H1 (cell line): ENCODE results near the gene DMBT1. TPM values are rescaled to one million over a fixed set of nuclear protein-coding genes. Genes with fewer than 3 reads are reported as not detected.

ENCODE experiments used
- POU5F1 ChIP-seq: IDR thresholded peaks from 2 replicates; pipeline ENCODE4 v1.6.1; 2011; ENCODE audit warnings: low read depth, mild to moderate bottlenecking, low read length, moderate library complexity
- SIRT6 ChIP-seq: IDR thresholded peaks from one replicate; pipeline ENCODE4 v1.7.1; 2012; ENCODE audit warnings: low read length, inconsistent platforms
- YY1 ChIP-seq: IDR thresholded peaks from 2 replicates; pipeline ENCODE4 v1.6.1; 2011; ENCODE audit warnings: low read depth, mild to moderate bottlenecking, low read length
- polyA plus RNA-seq, 7 experiments: library from polyadenylated mRNA; depleted of rRNA in 3 of 7; stranded (reverse) in 5 of 7; unstranded in 2 of 7; fragments of >200 nt in 5 of 7; fragments of 200-250 nt in 2 of 7; gene quantifications; 1 replicate in 5 of 7; 2 replicates in 1 of 7; 4 replicates in 1 of 7; pipeline versions ENCODE4 v1.2.1 to v1.2.3, GENCODE V29; 2011 to 2013; ENCODE audit warnings: missing spikeins in 2 of 7, mixed read lengths in 2 of 7
- total RNA-seq: library from RNA; stranded (reverse); fragmentation: NEBNext Ultra II Directional; extraction: Animal tissue kit (Norgen Biotek cat#: 25700); gene quantifications from 2 replicates; pipeline ENCODE4 v1.2.1, GENCODE V29; 2021
- TF ChIP-seq, protein P1 (sequence below): fragments of 300-600 bp; sonication (generic); IDR thresholded peaks from 2 replicates; pipeline ENCODE4 v1.7.1; 2012; ENCODE audit warnings: low read length, moderate library complexity, mild to moderate bottlenecking, inconsistent platforms; ENCODE audit not compliant: insufficient replicate concordance
- TF ChIP-seq, protein P2 (sequence below), 3 experiments: IDR thresholded peaks; 1 replicate in 2 of 3; 2 replicates in 1 of 3; pipeline versions ENCODE4 v1.5.1 to v1.6.1; 2011; ENCODE audit warnings: low read length in 3 of 3, mild to moderate bottlenecking in 3 of 3, inconsistent platforms in 2 of 3, low read depth in 1 of 3, moderate library complexity in 1 of 3; ENCODE audit not compliant: insufficient read depth in 1 of 3; ENCODE audit errors: control extremely low read depth in 1 of 3

DMBT1 gene
- total and polyA plus RNA-seq, 2 of the 8 experiments (the other 6 are each of a cell fraction or from before 2014, with no cell fraction given): 0.03 TPM; not detected in 1

DNA sequence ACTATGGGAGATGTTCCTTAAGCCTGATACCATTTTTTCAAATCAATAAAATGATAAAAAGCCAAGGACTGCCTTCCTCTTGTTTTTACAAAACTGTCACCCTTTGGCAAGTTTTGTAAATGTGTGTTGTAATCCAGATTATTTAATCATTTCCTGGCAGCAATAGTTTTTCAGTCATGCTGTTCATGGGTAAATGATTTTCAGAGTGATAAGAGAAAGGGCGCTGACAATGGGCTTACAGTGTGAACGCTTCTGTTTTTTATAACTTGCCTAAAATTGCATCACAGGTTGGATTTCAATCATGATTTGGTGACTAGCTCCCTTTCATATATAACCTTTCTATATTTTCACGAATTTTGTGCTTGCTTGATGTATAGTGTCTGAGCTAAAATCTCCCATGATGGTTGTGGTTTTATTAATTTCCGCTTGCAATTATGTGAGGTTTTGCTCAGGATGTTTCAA is 19.0 kb upstream of the DMBT1 start (continued):
- TF ChIP-seq, protein P1, sequence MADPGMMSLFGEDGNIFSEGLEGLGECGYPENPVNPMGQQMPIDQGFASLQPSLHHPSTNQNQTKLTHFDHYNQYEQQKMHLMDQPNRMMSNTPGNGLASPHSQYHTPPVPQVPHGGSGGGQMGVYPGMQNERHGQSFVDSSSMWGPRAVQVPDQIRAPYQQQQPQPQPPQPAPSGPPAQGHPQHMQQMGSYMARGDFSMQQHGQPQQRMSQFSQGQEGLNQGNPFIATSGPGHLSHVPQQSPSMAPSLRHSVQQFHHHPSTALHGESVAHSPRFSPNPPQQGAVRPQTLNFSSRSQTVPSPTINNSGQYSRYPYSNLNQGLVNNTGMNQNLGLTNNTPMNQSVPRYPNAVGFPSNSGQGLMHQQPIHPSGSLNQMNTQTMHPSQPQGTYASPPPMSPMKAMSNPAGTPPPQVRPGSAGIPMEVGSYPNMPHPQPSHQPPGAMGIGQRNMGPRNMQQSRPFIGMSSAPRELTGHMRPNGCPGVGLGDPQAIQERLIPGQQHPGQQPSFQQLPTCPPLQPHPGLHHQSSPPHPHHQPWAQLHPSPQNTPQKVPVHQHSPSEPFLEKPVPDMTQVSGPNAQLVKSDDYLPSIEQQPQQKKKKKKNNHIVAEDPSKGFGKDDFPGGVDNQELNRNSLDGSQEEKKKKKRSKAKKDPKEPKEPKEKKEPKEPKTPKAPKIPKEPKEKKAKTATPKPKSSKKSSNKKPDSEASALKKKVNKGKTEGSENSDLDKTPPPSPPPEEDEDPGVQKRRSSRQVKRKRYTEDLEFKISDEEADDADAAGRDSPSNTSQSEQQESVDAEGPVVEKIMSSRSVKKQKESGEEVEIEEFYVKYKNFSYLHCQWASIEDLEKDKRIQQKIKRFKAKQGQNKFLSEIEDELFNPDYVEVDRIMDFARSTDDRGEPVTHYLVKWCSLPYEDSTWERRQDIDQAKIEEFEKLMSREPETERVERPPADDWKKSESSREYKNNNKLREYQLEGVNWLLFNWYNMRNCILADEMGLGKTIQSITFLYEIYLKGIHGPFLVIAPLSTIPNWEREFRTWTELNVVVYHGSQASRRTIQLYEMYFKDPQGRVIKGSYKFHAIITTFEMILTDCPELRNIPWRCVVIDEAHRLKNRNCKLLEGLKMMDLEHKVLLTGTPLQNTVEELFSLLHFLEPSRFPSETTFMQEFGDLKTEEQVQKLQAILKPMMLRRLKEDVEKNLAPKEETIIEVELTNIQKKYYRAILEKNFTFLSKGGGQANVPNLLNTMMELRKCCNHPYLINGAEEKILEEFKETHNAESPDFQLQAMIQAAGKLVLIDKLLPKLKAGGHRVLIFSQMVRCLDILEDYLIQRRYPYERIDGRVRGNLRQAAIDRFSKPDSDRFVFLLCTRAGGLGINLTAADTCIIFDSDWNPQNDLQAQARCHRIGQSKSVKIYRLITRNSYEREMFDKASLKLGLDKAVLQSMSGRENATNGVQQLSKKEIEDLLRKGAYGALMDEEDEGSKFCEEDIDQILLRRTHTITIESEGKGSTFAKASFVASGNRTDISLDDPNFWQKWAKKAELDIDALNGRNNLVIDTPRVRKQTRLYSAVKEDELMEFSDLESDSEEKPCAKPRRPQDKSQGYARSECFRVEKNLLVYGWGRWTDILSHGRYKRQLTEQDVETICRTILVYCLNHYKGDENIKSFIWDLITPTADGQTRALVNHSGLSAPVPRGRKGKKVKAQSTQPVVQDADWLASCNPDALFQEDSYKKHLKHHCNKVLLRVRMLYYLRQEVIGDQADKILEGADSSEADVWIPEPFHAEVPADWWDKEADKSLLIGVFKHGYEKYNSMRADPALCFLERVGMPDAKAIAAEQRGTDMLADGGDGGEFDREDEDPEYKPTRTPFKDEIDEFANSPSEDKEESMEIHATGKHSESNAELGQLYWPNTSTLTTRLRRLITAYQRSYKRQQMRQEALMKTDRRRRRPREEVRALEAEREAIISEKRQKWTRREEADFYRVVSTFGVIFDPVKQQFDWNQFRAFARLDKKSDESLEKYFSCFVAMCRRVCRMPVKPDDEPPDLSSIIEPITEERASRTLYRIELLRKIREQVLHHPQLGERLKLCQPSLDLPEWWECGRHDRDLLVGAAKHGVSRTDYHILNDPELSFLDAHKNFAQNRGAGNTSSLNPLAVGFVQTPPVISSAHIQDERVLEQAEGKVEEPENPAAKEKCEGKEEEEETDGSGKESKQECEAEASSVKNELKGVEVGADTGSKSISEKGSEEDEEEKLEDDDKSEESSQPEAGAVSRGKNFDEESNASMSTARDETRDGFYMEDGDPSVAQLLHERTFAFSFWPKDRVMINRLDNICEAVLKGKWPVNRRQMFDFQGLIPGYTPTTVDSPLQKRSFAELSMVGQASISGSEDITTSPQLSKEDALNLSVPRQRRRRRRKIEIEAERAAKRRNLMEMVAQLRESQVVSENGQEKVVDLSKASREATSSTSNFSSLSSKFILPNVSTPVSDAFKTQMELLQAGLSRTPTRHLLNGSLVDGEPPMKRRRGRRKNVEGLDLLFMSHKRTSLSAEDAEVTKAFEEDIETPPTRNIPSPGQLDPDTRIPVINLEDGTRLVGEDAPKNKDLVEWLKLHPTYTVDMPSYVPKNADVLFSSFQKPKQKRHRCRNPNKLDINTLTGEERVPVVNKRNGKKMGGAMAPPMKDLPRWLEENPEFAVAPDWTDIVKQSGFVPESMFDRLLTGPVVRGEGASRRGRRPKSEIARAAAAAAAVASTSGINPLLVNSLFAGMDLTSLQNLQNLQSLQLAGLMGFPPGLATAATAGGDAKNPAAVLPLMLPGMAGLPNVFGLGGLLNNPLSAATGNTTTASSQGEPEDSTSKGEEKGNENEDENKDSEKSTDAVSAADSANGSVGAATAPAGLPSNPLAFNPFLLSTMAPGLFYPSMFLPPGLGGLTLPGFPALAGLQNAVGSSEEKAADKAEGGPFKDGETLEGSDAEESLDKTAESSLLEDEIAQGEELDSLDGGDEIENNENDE: no peak
- TF ChIP-seq SIRT6 (no peak), YY1 (no peak), POU5F1 (no peak)
- TF ChIP-seq, protein P2, sequence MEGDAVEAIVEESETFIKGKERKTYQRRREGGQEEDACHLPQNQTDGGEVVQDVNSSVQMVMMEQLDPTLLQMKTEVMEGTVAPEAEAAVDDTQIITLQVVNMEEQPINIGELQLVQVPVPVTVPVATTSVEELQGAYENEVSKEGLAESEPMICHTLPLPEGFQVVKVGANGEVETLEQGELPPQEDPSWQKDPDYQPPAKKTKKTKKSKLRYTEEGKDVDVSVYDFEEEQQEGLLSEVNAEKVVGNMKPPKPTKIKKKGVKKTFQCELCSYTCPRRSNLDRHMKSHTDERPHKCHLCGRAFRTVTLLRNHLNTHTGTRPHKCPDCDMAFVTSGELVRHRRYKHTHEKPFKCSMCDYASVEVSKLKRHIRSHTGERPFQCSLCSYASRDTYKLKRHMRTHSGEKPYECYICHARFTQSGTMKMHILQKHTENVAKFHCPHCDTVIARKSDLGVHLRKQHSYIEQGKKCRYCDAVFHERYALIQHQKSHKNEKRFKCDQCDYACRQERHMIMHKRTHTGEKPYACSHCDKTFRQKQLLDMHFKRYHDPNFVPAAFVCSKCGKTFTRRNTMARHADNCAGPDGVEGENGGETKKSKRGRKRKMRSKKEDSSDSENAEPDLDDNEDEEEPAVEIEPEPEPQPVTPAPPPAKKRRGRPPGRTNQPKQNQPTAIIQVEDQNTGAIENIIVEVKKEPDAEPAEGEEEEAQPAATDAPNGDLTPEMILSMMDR (IDR thresholded peaks at IDR 0.05; ENCODE audit: control extremely low read depth in 1 of 3, insufficient read depth in 1 of 3, low read depth in 1 of 3, low read length in 3 of 3): no peak
